ENCODE results near the gene TTYH1.
"Not testable (repeated sequence)": the region's sequence is repeated elsewhere in the genome, so short reads cannot be mapped to it uniquely, and the experiment has no call there.

TTYH1 gene

DNA sequence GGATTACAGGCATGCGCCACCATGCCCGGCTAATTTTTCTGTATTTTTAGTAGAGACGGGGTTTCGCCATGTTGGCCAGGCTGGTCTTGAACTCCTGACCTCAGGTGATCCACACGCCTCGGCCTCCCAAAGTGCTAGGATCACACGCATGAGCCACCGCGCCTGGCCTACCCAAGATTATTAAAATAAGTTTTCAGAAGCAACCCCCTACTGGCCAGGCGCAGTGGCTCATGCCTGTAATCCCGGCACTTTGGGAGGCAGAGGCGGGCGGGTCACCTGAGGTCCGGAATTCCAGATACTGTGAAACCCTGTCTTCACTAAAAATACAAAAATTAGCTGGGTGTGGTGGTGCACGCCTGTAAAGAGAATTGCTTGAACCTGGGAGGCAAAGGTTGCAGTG lies 31.1 kb downstream of the TTYH1 start:
- not testable (repeated sequence) for DNase-seq

DNA sequence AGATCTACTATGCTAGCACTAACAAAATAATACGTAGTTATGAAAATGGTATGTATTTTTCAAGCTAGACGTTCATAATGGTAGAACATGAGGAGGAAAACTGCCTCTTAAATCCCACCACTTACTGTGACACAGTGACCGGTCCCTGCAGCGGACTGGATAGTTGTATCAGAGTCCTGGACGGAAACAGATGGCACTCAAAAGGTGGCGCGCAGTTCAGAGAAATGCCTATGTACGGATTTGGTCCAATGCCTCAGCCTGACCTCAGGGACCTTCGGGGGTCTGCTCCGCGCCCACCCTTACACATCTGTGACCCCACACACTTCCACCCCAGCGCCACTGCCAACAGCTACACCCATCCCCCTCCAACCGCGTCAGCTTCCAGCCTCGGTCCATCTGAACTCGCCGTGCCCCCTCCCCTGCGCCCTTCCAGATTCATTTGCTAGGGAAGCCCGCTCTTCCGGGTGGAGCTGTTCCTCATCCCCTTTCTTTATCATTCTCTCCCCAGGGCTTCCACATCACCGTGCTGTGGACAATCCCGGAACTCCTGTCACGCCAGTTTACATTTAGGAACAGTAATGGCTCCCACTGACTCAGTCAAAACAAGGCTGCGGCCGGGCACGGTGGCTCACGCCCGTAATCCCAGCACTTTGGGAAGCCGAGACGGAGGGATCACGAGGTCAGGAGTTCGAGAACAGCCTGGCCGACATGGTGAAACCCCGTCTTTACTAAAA lies 32.9 kb downstream of the TTYH1 start:
- DNase-seq, result peak; percentile 64

DNA sequence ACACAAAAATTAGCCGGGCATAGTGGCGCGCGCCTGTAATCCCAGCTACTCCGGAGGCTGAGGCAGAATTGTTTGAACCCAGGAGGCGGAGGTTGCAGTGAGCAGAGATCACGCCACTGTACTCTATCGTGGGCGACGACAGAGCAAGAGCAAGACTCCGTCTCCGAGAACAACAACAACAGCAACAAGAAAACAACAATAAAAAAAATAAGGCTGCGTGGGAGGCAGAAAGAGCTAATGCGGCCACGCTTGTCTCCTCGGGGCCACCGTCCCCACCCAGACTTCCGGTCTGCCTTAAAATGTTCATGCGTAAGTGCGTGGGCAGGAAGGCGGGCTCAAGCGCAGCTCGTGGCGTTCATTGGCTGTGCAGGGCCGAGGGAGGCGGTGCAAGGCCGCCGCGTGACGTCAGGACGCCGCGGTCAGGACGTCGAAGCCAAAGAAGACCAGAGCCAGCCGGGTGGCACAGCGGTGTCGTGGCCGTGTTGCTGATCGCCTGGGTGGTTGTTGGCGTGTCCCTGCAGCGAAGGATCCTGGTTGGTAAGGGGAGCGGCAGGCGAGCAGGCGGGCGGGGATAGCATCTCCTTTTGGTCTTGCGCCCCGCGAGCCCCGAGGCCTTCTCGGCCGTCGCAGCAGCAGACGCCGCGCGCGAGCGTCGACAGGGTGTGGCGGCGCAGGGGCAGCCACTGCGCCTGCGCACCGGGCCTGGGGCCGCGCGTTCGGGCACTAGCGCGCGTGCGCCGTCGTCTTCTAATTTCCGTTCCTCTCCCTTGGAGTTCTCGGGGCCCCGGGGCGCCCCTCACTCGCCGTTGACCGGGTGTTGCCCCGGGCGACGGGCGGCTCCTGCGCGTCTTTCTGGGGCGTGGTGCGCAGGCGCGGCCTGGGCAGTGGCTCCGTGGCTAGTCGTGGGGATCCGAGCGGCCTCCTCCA lies 33.8 kb downstream of the TTYH1 start, which contains the start of gene LENG8:
TSS of gene LENG8 (plus strand) at position 426 of the 927 bp plus-strand sequence. CDS start 2,146 bp downstream, outside the sequence.
- peak; percentile 98 for DNase-seq

DNA sequence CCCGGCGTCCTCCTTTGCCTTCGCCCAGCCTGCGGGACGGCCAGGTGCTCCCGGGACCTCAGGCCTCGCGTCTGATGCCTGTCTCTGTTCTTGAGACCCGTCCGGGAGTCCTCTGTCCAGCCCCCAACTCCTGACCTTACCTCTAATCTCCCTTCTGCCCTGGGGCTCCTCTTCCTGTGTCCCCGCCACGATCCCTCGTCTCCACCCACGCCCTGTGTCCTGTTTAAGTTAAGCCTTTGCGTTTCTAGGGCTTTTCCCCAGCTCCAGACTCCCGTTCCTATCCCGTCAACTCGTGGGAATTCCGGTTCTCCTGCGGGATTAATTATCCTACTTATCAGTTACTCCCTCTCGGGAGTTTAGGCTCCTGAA lies 34.4 kb downstream of the TTYH1 start:
- DNase-seq, result no peak

DNA sequence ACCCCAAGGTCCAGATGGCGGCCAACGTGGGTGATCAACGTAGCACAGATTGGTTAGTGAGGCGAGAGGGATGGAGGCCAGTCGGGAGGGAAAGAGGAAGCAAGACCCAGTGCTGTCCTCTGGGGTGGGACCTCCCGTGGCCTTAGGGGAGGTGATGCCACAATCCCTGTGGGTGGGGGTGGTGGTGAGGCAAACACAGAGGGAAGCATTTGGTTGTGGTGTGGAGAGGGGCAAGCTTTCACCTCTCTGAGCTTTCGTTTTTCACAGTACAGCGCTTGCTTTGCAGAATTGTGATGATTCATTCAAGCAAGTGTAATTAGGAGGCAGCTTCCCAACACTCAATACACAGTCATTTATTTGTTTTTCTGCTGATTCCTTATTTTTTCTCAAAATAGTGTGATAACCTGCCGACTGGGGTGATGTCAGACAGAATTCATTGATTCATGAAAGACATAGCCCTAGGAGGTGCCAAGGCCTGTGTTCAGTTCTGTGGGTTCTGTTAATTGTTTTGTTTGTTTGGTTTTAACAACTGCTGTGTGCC lies 36.1 kb downstream of the TTYH1 start:
- no peak for DNase-seq

DNA sequence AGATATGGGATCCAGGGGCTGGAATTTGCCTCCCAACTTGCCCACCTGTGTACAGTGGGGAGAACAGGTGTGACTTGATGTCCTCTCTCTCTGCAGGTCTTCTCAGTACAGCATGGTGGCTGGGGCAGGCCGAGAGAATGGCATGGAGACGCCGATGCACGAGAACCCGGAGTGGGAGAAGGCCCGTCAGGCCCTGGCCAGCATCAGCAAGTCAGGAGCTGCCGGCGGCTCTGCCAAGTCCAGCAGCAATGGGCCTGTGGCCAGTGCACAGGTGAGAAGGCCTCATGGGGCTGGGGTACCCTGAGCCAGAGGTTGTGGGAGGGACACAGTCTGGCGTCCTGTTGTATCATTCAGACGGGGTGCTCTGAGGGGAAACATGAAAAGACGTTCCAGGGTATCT lies 36.7 kb downstream of the TTYH1 start:
- DNase-seq, result no peak

DNA sequence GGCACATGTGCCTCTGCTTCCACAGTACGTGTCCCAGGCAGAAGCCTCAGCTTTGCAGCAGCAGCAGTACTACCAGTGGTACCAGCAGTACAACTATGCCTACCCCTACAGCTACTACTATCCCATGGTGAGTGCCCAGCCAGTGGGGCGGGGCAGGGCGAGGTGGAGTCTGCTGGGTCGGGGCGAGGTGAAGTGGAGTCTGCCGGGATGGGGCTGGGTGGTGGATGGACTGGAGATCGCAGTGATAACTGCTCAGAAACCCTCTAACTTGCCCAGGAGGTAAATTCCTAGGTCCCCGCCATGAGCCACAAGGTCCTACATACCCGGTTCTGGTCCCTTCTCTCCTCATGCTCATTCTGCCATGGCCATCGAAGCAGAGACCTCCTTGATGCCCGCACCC lies 37.4 kb downstream of the TTYH1 start:
- DNase-seq, result no peak

DNA sequence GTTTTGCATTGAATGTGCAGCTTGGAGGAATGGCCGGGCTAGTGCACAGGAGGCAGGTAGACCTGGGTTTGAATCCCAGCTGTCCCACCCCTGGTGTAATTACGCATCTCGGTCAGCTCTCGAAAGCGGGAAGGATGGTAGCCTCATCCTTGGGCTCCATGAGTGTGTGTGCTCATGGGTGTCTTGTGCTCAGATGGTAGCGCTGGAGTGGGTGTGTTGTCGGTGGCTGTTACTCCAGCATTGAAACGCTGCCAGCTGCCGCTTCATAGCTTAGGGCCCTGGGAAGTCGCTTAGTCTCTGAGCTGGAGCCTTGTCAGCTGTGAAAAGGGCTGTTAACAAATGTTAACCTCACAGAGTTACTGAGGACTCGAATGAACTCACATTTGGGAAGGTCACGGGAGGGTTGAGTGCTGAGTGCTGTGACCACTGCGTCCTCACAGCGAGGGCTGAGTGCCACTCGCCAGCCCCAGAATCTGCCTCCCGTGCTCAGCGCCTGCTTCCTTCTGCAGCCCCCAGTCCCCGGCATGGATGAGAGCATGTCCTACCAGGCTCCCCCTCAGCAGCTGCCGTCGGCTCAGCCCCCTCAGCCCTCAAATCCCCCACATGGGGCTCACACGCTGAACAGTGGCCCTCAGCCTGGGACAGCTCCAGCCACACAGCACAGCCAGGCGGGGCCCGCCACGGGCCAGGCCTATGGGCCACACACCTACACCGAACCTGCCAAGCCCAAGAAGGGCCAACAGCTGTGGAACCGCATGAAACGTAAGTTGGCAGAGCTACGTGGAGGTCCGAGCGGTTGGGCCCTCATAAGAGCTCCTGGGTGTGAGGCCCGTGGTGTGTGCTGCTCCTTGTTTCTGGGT lies 38.9 kb downstream of the TTYH1 start:
- no peak for DNase-seq

DNA sequence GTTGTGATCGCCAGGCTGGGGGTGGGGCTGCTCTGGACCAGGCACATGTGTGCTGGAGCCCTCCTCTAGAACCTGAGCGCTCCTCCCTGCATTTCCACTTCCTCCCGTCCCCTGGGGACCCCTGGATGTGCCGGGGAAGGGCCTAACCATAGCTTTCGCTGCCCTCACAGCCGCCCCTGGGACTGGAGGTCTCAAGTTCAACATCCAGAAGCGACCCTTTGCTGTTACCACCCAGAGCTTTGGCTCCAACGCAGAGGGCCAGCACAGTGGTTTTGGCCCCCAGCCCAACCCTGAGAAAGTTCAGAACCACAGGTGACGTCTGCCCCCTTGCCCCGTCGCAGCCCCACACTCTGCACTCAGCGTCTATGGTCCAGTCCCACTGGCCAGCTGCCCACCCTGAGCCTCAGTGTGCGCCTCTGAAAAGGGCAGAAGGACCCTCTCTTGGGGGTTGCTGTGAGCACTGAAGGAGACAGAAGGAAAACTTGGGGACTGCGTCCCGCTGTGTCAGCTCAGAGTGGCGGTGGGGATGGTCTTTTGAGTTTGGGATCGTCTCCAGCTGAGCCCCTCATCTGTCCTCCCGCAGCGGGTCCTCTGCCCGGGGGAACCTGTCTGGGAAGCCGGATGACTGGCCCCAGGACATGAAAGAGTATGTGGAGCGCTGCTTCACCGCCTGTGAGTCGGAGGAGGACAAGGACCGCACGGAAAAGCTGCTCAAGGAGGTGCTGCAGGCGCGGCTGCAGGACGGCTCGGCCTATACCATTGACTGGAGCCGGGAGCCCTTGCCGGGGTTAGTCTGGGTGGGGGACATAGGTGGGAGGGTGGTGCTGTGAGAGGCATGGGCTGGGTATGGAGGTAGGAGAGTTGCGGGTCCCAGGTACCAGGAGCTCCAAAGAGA lies 39.8 kb downstream of the TTYH1 start:
- DNase-seq, result no peak

DNA sequence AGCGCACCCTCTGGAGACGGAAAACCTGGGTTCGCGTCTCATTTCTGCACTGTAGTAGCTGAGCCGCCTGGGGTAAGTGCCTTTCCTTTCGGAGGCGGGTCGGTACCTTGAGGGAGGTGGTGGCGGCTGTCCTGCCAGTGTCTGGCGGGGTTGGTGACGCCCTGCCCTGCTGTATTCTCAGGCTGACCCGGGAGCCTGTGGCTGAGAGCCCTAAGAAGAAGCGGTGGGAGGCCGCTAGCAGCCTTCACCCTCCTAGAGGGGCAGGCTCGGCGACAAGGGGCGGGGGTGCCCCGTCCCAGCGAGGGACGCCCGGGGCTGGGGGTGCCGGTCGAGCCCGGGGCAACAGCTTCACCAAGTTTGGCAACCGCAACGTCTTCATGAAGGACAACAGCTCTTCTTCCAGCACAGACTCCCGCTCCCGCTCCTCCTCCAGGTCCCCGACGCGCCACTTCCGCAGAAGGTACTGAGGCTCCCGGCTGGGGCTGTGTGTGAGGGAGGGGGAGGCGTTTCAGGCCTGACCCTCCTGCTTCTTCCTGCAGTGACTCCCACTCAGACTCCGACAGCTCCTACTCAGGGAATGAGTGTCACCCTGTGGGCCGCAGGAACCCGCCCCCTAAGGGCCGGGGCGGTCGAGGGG lies 40.6 kb downstream of the TTYH1 start:
- no peak for DNase-seq

DNA sequence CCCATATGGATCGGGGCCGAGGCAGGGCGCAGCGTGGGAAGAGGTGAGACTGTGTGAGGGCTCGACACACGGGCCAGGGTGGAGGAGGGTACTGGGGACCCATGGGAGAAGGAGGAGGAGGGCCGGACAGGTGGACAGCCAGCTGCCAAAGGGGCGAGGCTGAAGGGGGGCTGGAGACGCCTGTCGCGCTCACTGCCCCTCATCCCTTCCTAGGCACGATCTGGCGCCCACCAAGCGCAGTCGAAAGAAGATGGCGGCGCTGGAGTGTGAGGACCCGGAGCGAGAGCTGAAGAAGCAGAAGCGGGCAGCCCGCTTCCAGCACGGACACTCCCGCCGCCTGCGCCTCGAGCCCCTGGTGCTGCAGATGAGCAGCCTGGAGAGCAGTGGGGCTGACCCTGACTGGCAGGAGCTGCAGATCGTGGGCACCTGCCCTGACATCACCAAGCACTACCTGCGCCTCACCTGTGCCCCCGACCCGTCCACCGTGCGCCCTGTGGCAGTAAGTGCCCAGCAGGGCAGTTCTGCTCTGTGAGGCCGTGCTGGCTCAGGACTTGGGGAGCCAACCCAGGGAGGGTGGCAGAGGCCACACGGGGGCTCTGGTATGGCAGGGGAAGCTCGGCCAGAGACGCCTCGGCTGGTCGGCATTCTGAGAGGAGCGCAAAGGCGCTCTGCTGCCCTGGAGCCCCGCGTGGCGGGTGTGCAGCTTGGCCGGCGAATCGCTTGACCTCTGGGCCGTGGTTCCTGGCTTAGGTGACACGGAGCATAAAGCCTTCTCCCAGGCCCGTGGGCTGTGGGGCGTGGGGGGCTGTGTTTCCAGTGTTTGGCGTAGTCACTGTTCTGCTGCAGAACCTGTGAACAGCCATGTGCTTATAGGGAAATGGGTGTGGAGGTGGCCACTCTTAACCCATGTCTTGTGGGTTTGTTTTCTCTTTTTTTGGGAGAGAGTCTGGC lies 41.4 kb downstream of the TTYH1 start:
- DNase-seq, result no peak

DNA sequence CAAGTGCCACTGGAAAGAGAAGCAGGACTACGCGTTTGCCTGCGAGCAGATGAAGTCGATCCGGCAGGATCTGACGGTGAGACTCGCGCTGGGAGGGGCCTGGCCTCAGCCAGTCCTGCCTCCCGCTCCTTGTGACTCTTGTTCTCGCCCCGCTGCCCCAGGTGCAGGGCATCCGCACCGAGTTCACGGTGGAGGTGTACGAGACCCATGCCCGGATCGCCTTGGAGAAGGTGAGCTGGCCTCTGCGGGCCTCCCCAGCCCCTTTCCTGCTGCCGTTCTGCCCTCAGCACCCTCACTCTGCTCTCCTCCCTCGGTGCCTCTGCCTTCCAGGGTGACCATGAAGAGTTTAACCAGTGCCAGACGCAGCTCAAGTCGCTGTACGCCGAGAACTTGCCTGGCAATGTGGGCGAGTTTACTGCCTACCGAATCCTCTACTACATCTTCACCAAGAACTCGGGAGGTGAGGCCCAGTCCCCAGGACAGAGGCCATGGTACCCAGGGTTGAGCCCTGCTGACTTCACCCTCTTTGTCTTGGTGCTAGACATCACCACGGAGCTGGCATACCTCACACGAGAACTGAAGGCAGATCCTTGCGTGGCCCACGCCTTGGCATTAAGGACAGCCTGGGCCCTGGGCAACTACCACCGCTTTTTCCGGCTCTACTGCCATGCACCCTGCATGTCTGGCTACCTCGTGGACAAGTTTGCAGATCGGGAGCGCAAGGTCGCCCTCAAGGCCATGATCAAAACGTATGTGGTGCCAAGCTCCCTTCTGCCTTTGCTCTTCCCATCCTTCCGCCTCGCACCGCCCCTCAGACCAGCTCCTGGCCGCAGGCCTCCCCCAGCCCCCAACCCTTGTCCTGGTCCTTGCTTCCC lies 42.7 kb downstream of the TTYH1 start:
- DNase-seq, result no peak

DNA sequence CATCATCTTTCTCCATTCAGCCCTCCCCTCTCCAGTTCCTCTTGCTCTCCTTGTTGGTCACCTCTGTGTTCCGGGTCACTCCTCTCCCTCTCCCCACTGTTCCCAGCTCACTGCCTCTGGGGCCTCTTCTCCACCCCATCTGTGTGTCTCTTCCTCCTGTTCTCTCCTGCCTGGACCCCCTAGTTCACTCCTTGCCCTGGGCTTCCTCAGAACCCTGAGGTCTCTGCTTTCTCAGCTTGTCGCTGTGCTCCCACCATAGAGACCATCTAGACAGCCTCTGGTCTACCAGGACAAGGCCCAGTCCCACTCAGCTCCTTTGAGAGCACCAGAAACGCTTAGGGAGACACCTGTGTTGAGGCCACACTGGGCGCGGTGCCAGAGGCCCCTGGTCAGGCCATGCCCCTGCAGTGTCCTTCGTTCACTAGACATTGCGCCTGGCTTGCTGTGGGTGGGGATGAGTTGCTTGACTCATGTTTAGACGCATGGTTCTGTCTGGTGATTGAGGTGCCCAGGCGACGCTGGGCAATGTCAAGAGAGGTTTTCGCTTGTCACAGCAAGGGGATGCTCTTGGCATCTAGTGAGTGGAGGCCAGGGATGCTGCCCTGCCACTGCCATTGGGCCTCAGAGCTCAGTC lies 43.5 kb downstream of the TTYH1 start:
- no peak for DNase-seq

DNA sequence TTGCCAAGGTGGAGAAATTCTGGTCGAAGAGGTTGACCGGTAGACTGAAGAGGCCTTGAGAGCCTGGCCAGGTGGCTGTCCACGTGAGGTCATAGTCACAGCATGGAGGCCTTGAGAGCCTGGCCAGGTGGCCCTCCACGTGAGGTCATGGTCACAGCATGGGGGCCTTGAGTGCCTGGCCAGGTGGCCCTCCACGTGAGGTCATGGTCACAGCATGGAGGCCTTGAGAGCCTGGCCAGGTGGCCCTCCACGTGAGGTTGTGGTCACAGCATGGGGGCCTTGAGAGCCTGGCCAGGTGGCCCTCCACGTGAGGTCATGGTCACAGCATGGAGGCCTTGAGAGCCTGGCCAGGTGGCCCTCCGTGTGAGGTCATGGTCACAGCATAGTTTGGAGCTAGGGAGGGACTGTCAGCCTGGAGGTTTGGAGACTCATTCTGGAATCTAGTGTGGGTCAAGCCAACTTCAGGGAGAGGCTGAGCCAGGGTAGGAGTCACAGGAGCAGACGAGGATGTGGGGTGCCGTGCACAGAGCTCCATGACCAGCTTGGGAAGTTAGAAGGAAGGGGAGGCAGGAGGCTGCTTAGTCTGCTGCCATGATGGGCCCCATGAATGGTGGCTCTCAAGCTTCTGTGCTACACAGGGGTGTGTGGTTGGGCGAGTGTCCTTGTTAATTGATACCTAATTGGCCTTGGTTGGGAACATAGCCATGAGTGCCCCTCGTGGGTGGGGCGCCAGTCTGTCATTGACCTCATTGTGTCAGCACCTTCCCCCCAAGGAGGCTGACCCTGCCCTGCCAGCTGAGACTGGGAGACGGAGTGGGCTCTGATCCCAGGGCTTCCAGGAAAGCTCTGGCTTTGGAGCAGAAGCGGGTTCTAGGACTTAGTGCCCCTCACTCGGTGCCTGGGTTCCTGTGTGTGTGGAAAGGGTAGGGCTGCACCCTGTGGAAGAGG lies 44.3 kb downstream of the TTYH1 start:
- no peak for DNase-seq

DNA sequence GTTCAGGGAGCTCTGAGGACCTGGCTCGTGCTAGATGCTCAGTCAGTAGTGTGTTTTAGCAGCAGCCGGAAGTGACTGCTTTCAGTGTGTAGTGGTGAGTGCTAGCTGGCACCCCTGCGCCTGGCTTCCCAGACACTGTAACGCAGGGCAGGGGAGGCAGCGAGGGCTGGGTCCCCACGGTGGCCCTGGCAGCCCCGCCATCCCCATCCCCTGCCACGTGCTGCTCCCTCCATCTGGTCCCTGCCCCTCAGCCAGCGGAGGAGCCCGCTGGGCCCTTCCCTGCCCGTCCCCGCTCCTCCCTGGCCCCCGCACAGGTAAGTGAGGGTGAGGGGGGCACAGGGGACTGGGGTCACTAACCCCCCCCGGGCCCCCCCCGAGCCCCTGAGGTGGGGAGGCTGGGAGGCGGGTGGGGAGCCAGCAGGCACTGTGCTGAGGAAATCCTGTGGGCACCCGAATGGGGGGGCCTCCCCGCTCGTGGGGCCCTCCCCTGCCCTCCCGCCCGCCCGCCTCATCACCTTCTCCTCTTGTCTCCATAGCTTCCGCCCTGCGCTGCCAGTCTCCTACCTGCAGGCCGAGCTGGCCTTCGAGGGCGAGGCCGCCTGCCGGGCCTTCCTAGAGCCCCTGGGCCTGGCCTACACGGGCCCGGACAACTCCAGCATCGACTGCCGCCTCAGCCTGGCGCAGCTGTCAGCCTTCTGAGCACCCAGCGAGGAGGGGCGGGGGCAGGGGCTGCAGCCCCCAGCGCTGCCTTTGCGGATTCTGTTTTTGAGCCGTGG lies 45.2 kb downstream of the TTYH1 start:
- DNase-seq, result no peak

DNA sequence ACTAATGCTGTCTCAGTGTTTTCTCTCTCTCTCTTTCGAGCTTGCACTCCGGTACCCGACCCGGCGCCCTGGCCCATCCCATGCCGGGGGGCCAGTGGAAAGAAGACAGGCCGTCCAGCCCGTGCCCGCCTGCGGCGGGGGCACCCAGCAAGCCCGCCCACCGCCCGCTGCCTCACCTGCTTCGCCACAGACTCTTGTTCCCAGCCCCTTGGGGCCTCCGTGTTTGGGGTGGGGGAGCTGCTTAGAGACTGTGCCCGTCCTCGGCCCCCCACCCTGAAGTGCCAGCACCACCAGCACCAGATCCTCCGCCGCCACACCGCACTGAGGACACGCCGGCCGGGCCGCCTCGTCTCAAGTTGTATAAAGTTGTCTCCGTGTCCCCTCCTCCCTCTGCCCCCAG lies 45.9 kb downstream of the TTYH1 start:
- no peak for DNase-seq

Measured in KG1 (cell line).